DND-41 (cell line): Measurements from ENCODE around the gene TOLLIP.

ENCODE experiments used
- ATAC-seq: fragments of 200-7000 bp; cut with Tn5 transposase; 3 replicates; pipeline ENCODE4 v1.9.1; 2021; ENCODE audit warnings: low read depth; ENCODE audit not compliant: insufficient read depth
- DNase-seq: peaks from one replicate; pipeline ENCODE4 v3.0.0-alpha.2; 2020
- H2AFZ ChIP-seq: 2 replicates; pipeline ENCODE4 v1.6.0; 2012; ENCODE audit warnings: low read depth, low read length
- H3K27ac ChIP-seq: 2 replicates; pipeline ENCODE4 v1.5.1; 2012; ENCODE audit warnings: low read length, inconsistent platforms
- H3K27me3 ChIP-seq: fragments of 200-600 bp; sonication (generic); 2 replicates; pipeline ENCODE4 v1.6.0; 2012; ENCODE audit warnings: low read length, mild to moderate bottlenecking, inconsistent platforms; ENCODE audit not compliant: insufficient read depth, poor library complexity
- H3K36me3 ChIP-seq: 2 replicates; pipeline ENCODE4 v1.5.1; 2012; ENCODE audit warnings: low read length, inconsistent platforms; ENCODE audit not compliant: insufficient read depth
- H3K4me1 ChIP-seq: 2 replicates; pipeline ENCODE4 v1.5.1; 2012; ENCODE audit warnings: mild to moderate bottlenecking, low read length; ENCODE audit not compliant: insufficient read depth
- H3K4me2 ChIP-seq: 2 replicates; pipeline ENCODE4 v1.6.0; 2012; ENCODE audit warnings: mild to moderate bottlenecking, moderate library complexity, low read length, inconsistent platforms; ENCODE audit not compliant: insufficient read depth
- H3K4me3 ChIP-seq, 2 experiments: fragments of 200-600 bp in 1 of 2; shearing (Covaris generic) in 1 of 2; 2 replicates each; pipeline ENCODE4 v1.5.1; 2012 to 2016; ENCODE audit warnings: inconsistent platforms in 2 of 2, low read length in 2 of 2, mild to moderate bottlenecking in 2 of 2, low read depth in 1 of 2, moderate library complexity in 1 of 2
- H3K79me2 ChIP-seq: 2 replicates; pipeline ENCODE4 v1.6.0; 2012; ENCODE audit warnings: low read length, inconsistent platforms; ENCODE audit not compliant: insufficient read depth
- H3K9ac ChIP-seq: 2 replicates; pipeline ENCODE4 v1.6.0; 2012; ENCODE audit warnings: low read depth, mild to moderate bottlenecking, inconsistent platforms, low read length, moderate library complexity
- H3K9me3 ChIP-seq: 2 replicates; pipeline ENCODE4 v1.5.1; 2012; ENCODE audit warnings: low read length, moderate library complexity, mild to moderate bottlenecking, inconsistent platforms; ENCODE audit not compliant: insufficient read depth, severe bottlenecking
- H4K20me1 ChIP-seq: 2 replicates; pipeline ENCODE4 v1.6.0; 2012; ENCODE audit warnings: low read length; ENCODE audit not compliant: insufficient read depth
- EZH2 ChIP-seq: IDR thresholded peaks from 3 replicates; pipeline ENCODE4 v1.6.1; 2012; ENCODE audit warnings: borderline replicate concordance, low read depth, mild to moderate bottlenecking, moderate library complexity, low read length, inconsistent platforms; ENCODE audit not compliant: severe bottlenecking
- TF ChIP-seq, protein P1 (sequence below): IDR thresholded peaks from 2 replicates; pipeline ENCODE4 v1.5.1; 2012; ENCODE audit warnings: borderline replicate concordance, low read length, moderate library complexity, mild to moderate bottlenecking; ENCODE audit not compliant: poor library complexity, severe bottlenecking; ENCODE audit errors: extremely low read depth

TOLLIP gene

GRCh38 chr11:1232883-1233321 is 76.5 kb downstream of the TOLLIP start:
- H3K27ac ChIP-seq, result no peak overlapping the region
- H3K9ac ChIP-seq, result no peak overlapping the region
- H2AFZ ChIP-seq, result no peak overlapping the region
- no peak overlapping the region for H3K4me3 ChIP-seq
- peaks cover 8% of the 10 kb centered on the region for H4K20me1 ChIP-seq
- no peak overlapping the region for H3K4me2 ChIP-seq
- H3K27me3 ChIP-seq, result no peaks in the 10 kb centered on the region
- H3K79me2 ChIP-seq, result no peaks in the 10 kb centered on the region
- ATAC-seq, result no peak
- no peaks in the 10 kb centered on the region for H3K36me3 ChIP-seq
- no peak for DNase-seq
- H3K4me1 ChIP-seq, result no peaks in the 10 kb centered on the region
- no peak for TF ChIP-seq EZH2
- TF ChIP-seq, protein P1, sequence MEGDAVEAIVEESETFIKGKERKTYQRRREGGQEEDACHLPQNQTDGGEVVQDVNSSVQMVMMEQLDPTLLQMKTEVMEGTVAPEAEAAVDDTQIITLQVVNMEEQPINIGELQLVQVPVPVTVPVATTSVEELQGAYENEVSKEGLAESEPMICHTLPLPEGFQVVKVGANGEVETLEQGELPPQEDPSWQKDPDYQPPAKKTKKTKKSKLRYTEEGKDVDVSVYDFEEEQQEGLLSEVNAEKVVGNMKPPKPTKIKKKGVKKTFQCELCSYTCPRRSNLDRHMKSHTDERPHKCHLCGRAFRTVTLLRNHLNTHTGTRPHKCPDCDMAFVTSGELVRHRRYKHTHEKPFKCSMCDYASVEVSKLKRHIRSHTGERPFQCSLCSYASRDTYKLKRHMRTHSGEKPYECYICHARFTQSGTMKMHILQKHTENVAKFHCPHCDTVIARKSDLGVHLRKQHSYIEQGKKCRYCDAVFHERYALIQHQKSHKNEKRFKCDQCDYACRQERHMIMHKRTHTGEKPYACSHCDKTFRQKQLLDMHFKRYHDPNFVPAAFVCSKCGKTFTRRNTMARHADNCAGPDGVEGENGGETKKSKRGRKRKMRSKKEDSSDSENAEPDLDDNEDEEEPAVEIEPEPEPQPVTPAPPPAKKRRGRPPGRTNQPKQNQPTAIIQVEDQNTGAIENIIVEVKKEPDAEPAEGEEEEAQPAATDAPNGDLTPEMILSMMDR, result no peak
- no peaks in the 10 kb centered on the region for H3K9me3 ChIP-seq

GRCh38 chr11:1232021-1232882 is 77.2 kb downstream of the TOLLIP start:
- Histone ChIP-seq H3K27ac (no peak overlapping the region), H3K9ac (no peak overlapping the region), H4K20me1 (peaks cover 8% of the 10 kb centered on the region), H3K4me2 (no peak overlapping the region), H3K79me2 (no peaks in the 10 kb centered on the region), H3K9me3 (no peaks in the 10 kb centered on the region), H3K36me3 (no peaks in the 10 kb centered on the region), H3K4me1 (no peaks in the 10 kb centered on the region), H3K27me3 (no peaks in the 10 kb centered on the region), H3K4me3 (no peak overlapping the region), H2AFZ (no peak overlapping the region)
- DNase-seq (no peak), ATAC-seq (no peak)
- no peak for TF ChIP-seq EZH2
- TF ChIP-seq, protein P1, result no peak

DNA sequence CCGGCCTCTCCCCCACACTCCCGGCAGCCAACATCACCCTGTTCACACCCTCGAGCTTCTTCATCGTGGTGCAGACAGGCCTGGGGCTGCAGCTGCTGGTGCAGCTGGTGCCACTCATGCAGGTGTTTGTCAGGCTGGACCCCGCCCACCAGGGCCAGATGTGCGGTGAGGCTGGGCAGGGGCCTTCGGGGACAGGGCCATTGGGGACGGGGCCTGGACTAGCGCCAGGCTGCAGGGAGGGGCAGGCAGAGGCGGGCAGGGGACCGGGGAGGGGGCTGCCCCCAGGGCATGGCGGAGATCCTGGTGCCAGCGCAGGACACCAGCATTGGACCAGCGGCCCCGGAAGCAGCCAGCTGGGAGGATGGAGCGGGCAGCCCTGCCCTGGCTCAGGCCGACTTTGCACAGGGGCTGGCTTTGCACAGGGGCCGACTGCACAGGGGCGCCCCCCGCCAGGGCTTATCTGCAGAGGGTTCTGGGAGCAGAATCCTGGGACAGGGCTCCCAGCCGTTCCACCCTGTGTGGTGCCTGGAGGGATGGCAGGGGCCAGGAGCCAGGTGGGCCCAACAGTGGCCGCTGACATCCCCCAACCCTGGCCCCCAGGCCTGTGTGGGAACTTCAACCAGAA is 77.9 kb downstream of the TOLLIP start:
- no peaks in the 10 kb centered on the region for H3K9me3 ChIP-seq
- peaks cover 8% of the 10 kb centered on the region for H4K20me1 ChIP-seq
- H3K27me3 ChIP-seq, result no peaks in the 10 kb centered on the region
- DNase-seq (no peak), ATAC-seq (no peak)
- H3K9ac ChIP-seq, result no peak overlapping the region
- no peak overlapping the region for H3K4me3 ChIP-seq
- TF ChIP-seq, protein P1, result no peak
- TF ChIP-seq EZH2, result no peak
- H3K4me2 ChIP-seq, result no peak overlapping the region
- H3K4me1 ChIP-seq, result no peaks in the 10 kb centered on the region
- no peaks in the 10 kb centered on the region for H3K36me3 ChIP-seq
- H2AFZ ChIP-seq, result no peak overlapping the region
- H3K27ac ChIP-seq, result no peak overlapping the region
- no peaks in the 10 kb centered on the region for H3K79me2 ChIP-seq
